Pancreas (tissue), 10 donors: ENCODE measurements around the gene IRF4. TPM values are rescaled to one million over a fixed set of nuclear protein-coding genes. Genes with fewer than 3 reads are reported as not detected.

Source experiments
- ATAC-seq, 4 donors: fragments of 200-7000 bp; cut with Tn5 transposase; one replicate each; pipeline versions ENCODE4 v1.8.0 to v1.9.1; 2020; ENCODE audit warnings: mild to moderate bottlenecking in 4 of 4, moderate library complexity in 4 of 4
- DNase-seq, 6 donors: peaks; one replicate each; pipeline ENCODE4 v3.0.0-alpha.2; 2020
- FAIRE-seq: peaks from 2 replicates; lab custom pipeline; 2012; peaks lifted over from hg19 to GRCh38; lab: Jason Lieb, UNC
- H3K27ac ChIP-seq, 4 donors: fragments of 200-600 bp; sonication (generic); 1 replicate in 3 of 4; 2 replicates in 1 of 4; pipeline versions ENCODE4 v1.5.0 to v1.8.0; 2020
- H3K27me3 ChIP-seq, 4 donors: fragments of 200-600 bp; one replicate each; pipeline ENCODE4 v1.8.0; 2021
- H3K36me3 ChIP-seq, 3 donors: fragments of 200-600 bp; sonication (generic) in 1 of 3; one replicate each; pipeline versions ENCODE4 v1.5.0 to v1.8.0; 2020 to 2021
- H3K4me1 ChIP-seq, 3 donors: fragments of 200-600 bp; one replicate each; pipeline ENCODE4 v1.8.0; 2021
- H3K4me3 ChIP-seq, 4 donors: fragments of 200-600 bp; sonication (generic) in 2 of 4; one replicate each; pipeline versions ENCODE4 v1.5.0 to v1.8.0; 2020 to 2021
- H3K9me3 ChIP-seq, 4 donors: fragments of 200-600 bp; one replicate each; pipeline ENCODE4 v1.8.0; 2021
- CTCF ChIP-seq, 4 donors: fragments of 200-600 bp; sonication (generic) in 3 of 4; IDR thresholded peaks; one replicate each; pipeline versions ENCODE4 v1.5.0 to v1.8.0; 2021; ENCODE audit warnings: antibody characterized with exemption in 4 of 4
- WGBS, 2 donors: extraction: QIAGEN DNeasy Blood & Tissue Kit; methylation state at CpG; one replicate each; pipeline ENCODE4 v1.1.7; 2013; 5-methylcytosine and 5-hydroxymethylcytosine counted together
- intact Hi-C, 3 donors: fragments of 100-400 bp; cut with DNase I; formaldehyde crosslinking; loops; one replicate each; pipeline versions ENCODE4 v1.11.1 to v1.14.2; 2022
- polyA plus RNA-seq, 2 donors: library from polyadenylated mRNA; stranded (reverse); fragments of 200-250 nt; gene quantifications; one replicate each; pipeline ENCODE4 v1.2.3, GENCODE V29; 2013
- total RNA-seq, 6 donors: library from RNA; stranded (reverse); fragmentation: NEBNext Ultra II Directional in 4 of 6; extraction: Animal tissue kit (Norgen Biotek cat#: 25700) in 4 of 6; gene quantifications; one replicate each; pipeline versions ENCODE4 v1.2.1 to v1.2.4, GENCODE V29; 2021 to 2023
- donor health status: healthy with polysubstance abuse.
- donor health status: DM: no; HTN: no; CAD: no; lungs with moderate emphysema.
- donor health status: DM: no; HTN: no; CAD: no.
- donor health status: control.
- donor health status: control.
- donor health status: Bipolar disorder and iron deficiency.
- donor health status: DM: yes; HTN: yes; CAD: no.
- donor health status: DM: no; HTN: no; CAD: no.
- donor health status: DM: no; HTN: no; CAD: no.
- donor health status: DM: yes; HTN: yes; CAD: no.

Gene IRF4
- total and polyA plus RNA-seq, 8 donors = 0.04 to 3.8 (median 0.44) TPM

- FAIRE-seq (no peak), DNase-seq (no peak), ATAC-seq (no peak)
- H3K4me1 ChIP-seq = no peaks in the 10 kb centered on the region
- no peak overlapping the region for H3K4me3 ChIP-seq
- H3K27ac ChIP-seq = no peak overlapping the region
- no peaks in the 10 kb centered on the region for H3K9me3 ChIP-seq
- no peak for TF ChIP-seq CTCF (IDR thresholded peaks at IDR 0.05)
- WGBS, 2 donors = 83 to 85% methylated on average over 9 of the region's 9 CpGs
- intact Hi-C loops = no loop called here
- H3K36me3 ChIP-seq = peaks cover 0 to 9% (median 0%) of the 10 kb centered on the region in 3 donors
- H3K27me3 ChIP-seq = no peaks in the 10 kb centered on the region
Measured at GRCh38 chr6:350371-350770, 41.2 kb upstream of the IRF4 start.

GRCh38 chr6:351011-351866 lies 40.3 kb upstream of the IRF4 start:
- intact Hi-C loops = no loop called here
- FAIRE-seq (no peak), ATAC-seq (no peak), DNase-seq (no peak)
- WGBS, 2 donors = 81 to 84% methylated on average over 31 of the region's 31 CpGs
- no peaks in the 10 kb centered on the region for H3K9me3 ChIP-seq
- no peaks in the 10 kb centered on the region for H3K27me3 ChIP-seq
- no peaks in the 10 kb centered on the region for H3K4me1 ChIP-seq
- no peak for TF ChIP-seq CTCF (IDR thresholded peaks at IDR 0.05)
- H3K36me3 ChIP-seq = peaks cover 0 to 9% (median 0%) of the 10 kb centered on the region in 3 donors
- no peak overlapping the region for H3K27ac ChIP-seq
- H3K4me3 ChIP-seq = no peak overlapping the region

GRCh38 chr6:351867-352289 lies 39.7 kb upstream of the IRF4 start:
- Histone ChIP-seq H3K4me1 (no peaks in the 10 kb centered on the region), H3K27ac (no peak overlapping the region), H3K4me3 (no peak overlapping the region), H3K36me3 (peaks cover 0 to 9% (median 0%) of the 10 kb centered on the region in 3 donors), H3K27me3 (no peaks in the 10 kb centered on the region), H3K9me3 (no peaks in the 10 kb centered on the region)
- WGBS, 2 donors = 61 to 62% methylated on average over 4 of the region's 4 CpGs
- intact Hi-C loops = no loop called here
- no peak for TF ChIP-seq CTCF (IDR thresholded peaks at IDR 0.05)
- no peak for ATAC-seq
- FAIRE-seq = no peak
- no peak for DNase-seq

- H3K9me3 ChIP-seq = no peaks in the 10 kb centered on the region
- H3K4me1 ChIP-seq = no peaks in the 10 kb centered on the region
- peaks cover 0 to 9% (median 0%) of the 10 kb centered on the region in 3 donors for H3K36me3 ChIP-seq
- no peak for ATAC-seq
- intact Hi-C loops = no loop called here
- 77 to 78% methylated on average over 5 of the region's 5 CpGs for WGBS, 2 donors
- no peak for TF ChIP-seq CTCF (IDR thresholded peaks at IDR 0.05)
- no peak for DNase-seq
- H3K27ac ChIP-seq = no peak overlapping the region
- H3K4me3 ChIP-seq = no peak overlapping the region
- FAIRE-seq = no peak
- H3K27me3 ChIP-seq = no peaks in the 10 kb centered on the region
Measured at GRCh38 chr6:352474-352873, 39.1 kb upstream of the IRF4 start.

GRCh38 chr6:352896-353470 lies 38.6 kb upstream of the IRF4 start:
- TF ChIP-seq CTCF (IDR thresholded peaks at IDR 0.05) = no peak
- intact Hi-C loops = no loop called here
- no peaks in the 10 kb centered on the region for H3K9me3 ChIP-seq
- H3K4me3 ChIP-seq = no peak overlapping the region
- 74 to 76% methylated on average over 11 of the region's 11 CpGs for WGBS, 2 donors
- H3K27ac ChIP-seq = no peak overlapping the region
- DNase-seq = no peak
- H3K27me3 ChIP-seq = no peaks in the 10 kb centered on the region
- ATAC-seq = no peak
- FAIRE-seq = no peak
- H3K36me3 ChIP-seq = peaks cover 0 to 9% (median 0%) of the 10 kb centered on the region in 3 donors
- no peaks in the 10 kb centered on the region for H3K4me1 ChIP-seq
